Measurements from ENCODE around the gene KSR2.

DNA sequence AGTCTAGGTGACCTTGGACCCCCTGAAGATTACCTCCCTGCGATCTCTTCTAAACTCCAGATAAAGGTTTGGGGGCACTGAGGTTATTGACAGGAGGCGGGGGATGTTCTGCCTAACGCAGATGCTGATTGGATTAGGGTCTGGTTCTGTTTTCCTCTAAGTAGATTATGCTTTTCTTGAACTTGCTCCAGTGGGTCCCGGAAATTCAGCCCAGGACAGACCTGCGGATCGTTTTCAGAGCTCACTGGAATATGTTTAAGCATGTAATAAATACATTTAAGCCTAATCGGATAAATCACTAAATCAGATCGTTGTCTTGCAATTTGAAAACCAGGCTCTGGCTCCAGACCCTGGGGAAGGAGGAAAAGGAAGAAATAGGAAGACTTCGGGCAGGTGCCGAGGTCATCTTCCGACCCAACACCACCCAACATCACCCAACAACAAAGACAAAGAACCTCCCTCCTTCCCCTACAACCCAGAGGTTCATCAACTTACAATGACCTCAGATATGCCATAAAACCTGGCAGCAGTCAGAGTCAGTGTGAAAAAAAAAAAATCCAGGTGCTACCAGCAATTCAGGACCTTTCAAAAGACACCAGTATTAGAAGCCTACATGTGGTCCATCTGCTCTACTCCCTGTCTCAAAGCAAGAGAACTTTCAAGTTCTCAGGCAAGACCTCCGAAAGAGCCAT lies 148.4 kb downstream of the KSR2 start:
- TF ChIP-seq, protein P1, sequence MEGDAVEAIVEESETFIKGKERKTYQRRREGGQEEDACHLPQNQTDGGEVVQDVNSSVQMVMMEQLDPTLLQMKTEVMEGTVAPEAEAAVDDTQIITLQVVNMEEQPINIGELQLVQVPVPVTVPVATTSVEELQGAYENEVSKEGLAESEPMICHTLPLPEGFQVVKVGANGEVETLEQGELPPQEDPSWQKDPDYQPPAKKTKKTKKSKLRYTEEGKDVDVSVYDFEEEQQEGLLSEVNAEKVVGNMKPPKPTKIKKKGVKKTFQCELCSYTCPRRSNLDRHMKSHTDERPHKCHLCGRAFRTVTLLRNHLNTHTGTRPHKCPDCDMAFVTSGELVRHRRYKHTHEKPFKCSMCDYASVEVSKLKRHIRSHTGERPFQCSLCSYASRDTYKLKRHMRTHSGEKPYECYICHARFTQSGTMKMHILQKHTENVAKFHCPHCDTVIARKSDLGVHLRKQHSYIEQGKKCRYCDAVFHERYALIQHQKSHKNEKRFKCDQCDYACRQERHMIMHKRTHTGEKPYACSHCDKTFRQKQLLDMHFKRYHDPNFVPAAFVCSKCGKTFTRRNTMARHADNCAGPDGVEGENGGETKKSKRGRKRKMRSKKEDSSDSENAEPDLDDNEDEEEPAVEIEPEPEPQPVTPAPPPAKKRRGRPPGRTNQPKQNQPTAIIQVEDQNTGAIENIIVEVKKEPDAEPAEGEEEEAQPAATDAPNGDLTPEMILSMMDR (IDR thresholded peaks at IDR 0.05) = no peak
- no peak for TF ChIP-seq POLR2A (IDR thresholded peaks at IDR 0.05)
